Measurements from ENCODE around the gene TTC27.

DNA sequence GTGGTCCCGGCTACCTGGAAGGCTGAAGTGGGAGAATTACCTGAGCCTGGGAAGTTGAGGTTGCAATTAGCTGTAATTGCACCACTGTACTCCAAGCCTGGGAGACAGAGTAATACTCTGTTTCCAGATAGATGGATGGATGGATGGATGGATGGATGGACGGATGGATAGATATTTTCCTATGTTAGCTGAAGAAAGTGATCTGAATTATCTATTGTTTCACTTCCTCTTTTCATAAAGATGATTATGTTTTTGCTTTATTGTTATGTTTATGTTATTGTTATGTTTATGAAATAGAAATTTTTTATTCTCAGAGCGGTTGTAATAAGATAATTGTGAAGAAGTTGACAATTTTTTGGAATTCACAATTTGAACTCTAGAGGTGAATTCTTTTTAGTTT lies 33.3 kb upstream of the TTC27 start:
- TF ChIP-seq, protein P1, sequence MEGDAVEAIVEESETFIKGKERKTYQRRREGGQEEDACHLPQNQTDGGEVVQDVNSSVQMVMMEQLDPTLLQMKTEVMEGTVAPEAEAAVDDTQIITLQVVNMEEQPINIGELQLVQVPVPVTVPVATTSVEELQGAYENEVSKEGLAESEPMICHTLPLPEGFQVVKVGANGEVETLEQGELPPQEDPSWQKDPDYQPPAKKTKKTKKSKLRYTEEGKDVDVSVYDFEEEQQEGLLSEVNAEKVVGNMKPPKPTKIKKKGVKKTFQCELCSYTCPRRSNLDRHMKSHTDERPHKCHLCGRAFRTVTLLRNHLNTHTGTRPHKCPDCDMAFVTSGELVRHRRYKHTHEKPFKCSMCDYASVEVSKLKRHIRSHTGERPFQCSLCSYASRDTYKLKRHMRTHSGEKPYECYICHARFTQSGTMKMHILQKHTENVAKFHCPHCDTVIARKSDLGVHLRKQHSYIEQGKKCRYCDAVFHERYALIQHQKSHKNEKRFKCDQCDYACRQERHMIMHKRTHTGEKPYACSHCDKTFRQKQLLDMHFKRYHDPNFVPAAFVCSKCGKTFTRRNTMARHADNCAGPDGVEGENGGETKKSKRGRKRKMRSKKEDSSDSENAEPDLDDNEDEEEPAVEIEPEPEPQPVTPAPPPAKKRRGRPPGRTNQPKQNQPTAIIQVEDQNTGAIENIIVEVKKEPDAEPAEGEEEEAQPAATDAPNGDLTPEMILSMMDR (IDR thresholded peaks at IDR 0.05; ENCODE audit: low read depth, low read length), result no peak
- no peak for TF ChIP-seq EZH2phosphoT487 (IDR thresholded peaks at IDR 0.05; ENCODE audit: low read depth)
